Breast epithelium (tissue), 3 donors: ENCODE results near the gene SRGAP3.

Experiments
- CTCF ChIP-seq, 3 donors: fragments of 450-650 bp; IDR thresholded peaks; one replicate each; pipeline ENCODE4 v1.5.1; 2016 to 2017; ENCODE audit warnings: antibody characterized with exemption in 3 of 3, mild to moderate bottlenecking in 3 of 3, moderate library complexity in 3 of 3
- POLR2A ChIP-seq: fragments of 450-650 bp; IDR thresholded peaks from one replicate; pipeline ENCODE4 v1.6.1; 2016; ENCODE audit warnings: antibody characterized with exemption, mild to moderate bottlenecking, moderate library complexity
- POLR2AphosphoS5 ChIP-seq, 3 donors: sonication (generic); formaldehyde crosslinking; IDR thresholded peaks; one replicate each; pipeline ENCODE4 v1.6.1; 2017; ENCODE audit warnings: antibody characterized with exemption in 3 of 3

- TF ChIP-seq CTCF (IDR thresholded peaks at IDR 0.05) (no peak), POLR2A (no peak), POLR2AphosphoS5 (IDR thresholded peaks at IDR 0.05) (no peak)
These were observed 255.2 kb downstream of the SRGAP3 start for GRCh38 chr3:8994226-8994625.
